IMR-90 (cell line): Measurements from ENCODE around the gene ZNF621. TPM values are rescaled to one million over a fixed set of nuclear protein-coding genes. Genes with fewer than 3 reads are reported as not detected.

Experiments used
- ATAC-seq: fragments of 200-7000 bp; cut with Tn5 transposase; 2 replicates; pipeline ENCODE4 v1.9.1; 2020; ENCODE audit warnings: low read depth, mild to moderate bottlenecking, moderate library complexity
- BruUV-seq: library from RNA; stranded (reverse); fragments of 400-500 nt; replicated peaks from 2 replicates; lab custom pipeline; 2021; lab: Mats Ljungman, UMichigan
- CTCF ChIA-PET: fragments of 300-600 bp; formaldehyde crosslinking; extraction: SDS; loops from one replicate; lab custom pipeline; 2021; ENCODE audit warnings: antibody characterized with exemption; lab: Yijun Ruan, JAX
- POLR2A ChIA-PET: fragments of 300-600 bp; sonication (Branson Sonifier 250); formaldehyde crosslinking; loops from one replicate; lab custom pipeline; 2022; ENCODE audit warnings: antibody characterized with exemption; ENCODE audit not compliant: unreplicated experiment; lab: Charles Lee
- DNase-seq: peaks from one replicate; pipeline ENCODE4 v3.0.0; 2013
- H2AFZ ChIP-seq: replicated peaks from 2 replicates; pipeline ENCODE3; 2013; ENCODE audit warnings: low read length, mild to moderate bottlenecking; ENCODE audit not compliant: poor library complexity
- H2AK5ac ChIP-seq: 2 replicates; pipeline ENCODE4 v1.6.1; 2013; ENCODE audit warnings: low read depth, low read length, inconsistent platforms
- H2AK9ac ChIP-seq: replicated peaks from 2 replicates; pipeline ENCODE3; 2013; ENCODE audit warnings: mild to moderate bottlenecking, low read depth, low read length, moderate library complexity; ENCODE audit not compliant: poor library complexity
- H2BK120ac ChIP-seq: 2 replicates; pipeline ENCODE4 v1.6.1; 2013; ENCODE audit warnings: low read depth, low read length, inconsistent platforms
- H2BK15ac ChIP-seq: 3 replicates; pipeline ENCODE4 v1.6.1; 2013; ENCODE audit warnings: low read depth, low read length, inconsistent platforms
- H2BK20ac ChIP-seq: 2 replicates; pipeline ENCODE4 v1.6.1; 2013; ENCODE audit warnings: low read depth, mild to moderate bottlenecking, inconsistent platforms, low read length, moderate library complexity
- H2BK5ac ChIP-seq: 2 replicates; pipeline ENCODE4 v1.6.1; 2013; ENCODE audit warnings: mild to moderate bottlenecking, low read depth, low read length, inconsistent platforms; ENCODE audit not compliant: poor library complexity, severe bottlenecking
- H3K14ac ChIP-seq: replicated peaks from 2 replicates; pipeline ENCODE4 v1.6.1; 2013; ENCODE audit warnings: low read depth, low read length, inconsistent platforms
- H3K18ac ChIP-seq: 2 replicates; pipeline ENCODE4 v1.6.1; 2013; ENCODE audit warnings: low read depth, low read length, control low read depth
- H3K23ac ChIP-seq: 2 replicates; pipeline ENCODE4 v1.6.1; 2013; ENCODE audit warnings: low read depth, low read length, inconsistent platforms
- H3K27ac ChIP-seq: 2 replicates; pipeline ENCODE4 v1.5.1; 2013; ENCODE audit warnings: mild to moderate bottlenecking, control low read depth, low read length; ENCODE audit not compliant: insufficient read depth
- H3K27me3 ChIP-seq: 2 replicates; pipeline ENCODE4 v1.6.1; 2013; ENCODE audit warnings: low read length; ENCODE audit not compliant: control insufficient read depth, insufficient read depth
- H3K36me3 ChIP-seq: 2 replicates; pipeline ENCODE4 v1.6.1; 2013; ENCODE audit warnings: low read length, mixed read lengths; ENCODE audit not compliant: control insufficient read depth, insufficient read depth
- H3K4ac ChIP-seq: 2 replicates; pipeline ENCODE4 v1.6.1; 2013; ENCODE audit warnings: low read depth, low read length, inconsistent platforms
- H3K4me1 ChIP-seq: 2 replicates; pipeline ENCODE4 v1.6.1; 2013; ENCODE audit warnings: low read length, mixed read lengths; ENCODE audit not compliant: control insufficient read depth, insufficient read depth
- H3K4me2 ChIP-seq: 2 replicates; pipeline ENCODE4 v1.6.1; 2013; ENCODE audit warnings: low read depth, mild to moderate bottlenecking, control low read depth, low read length, moderate library complexity
- H3K4me3 ChIP-seq: 2 replicates; pipeline ENCODE4 v1.5.1; 2013; ENCODE audit warnings: low read depth, mild to moderate bottlenecking, control low read depth, low read length, moderate library complexity; ENCODE audit not compliant: insufficient read depth
- H3K56ac ChIP-seq: 2 replicates; pipeline ENCODE4 v1.6.1; 2013; ENCODE audit warnings: low read length, inconsistent platforms; ENCODE audit not compliant: insufficient read depth; ENCODE audit errors: extremely low read depth
- H3K79me1 ChIP-seq, 2 experiments: 2 replicates each; pipeline ENCODE4 v1.6.1; 2013; ENCODE audit warnings: low read length in 2 of 2, inconsistent platforms in 1 of 2, low read depth in 1 of 2
- H3K9ac ChIP-seq: 2 replicates; pipeline ENCODE4 v1.6.1; 2013; ENCODE audit warnings: low read depth, low read length, control low read depth
- H3K9me1 ChIP-seq: 2 replicates; pipeline ENCODE4 v1.6.1; 2013; ENCODE audit warnings: low read length, inconsistent platforms; ENCODE audit not compliant: insufficient read depth
- H3K9me3 ChIP-seq: 2 replicates; pipeline ENCODE4 v1.6.1; 2013; ENCODE audit warnings: low read length; ENCODE audit not compliant: control insufficient read depth, insufficient read depth
- H4K20me1 ChIP-seq: 2 replicates; pipeline ENCODE4 v1.6.1; 2013; ENCODE audit warnings: low read length, inconsistent platforms; ENCODE audit not compliant: insufficient read depth
- H4K5ac ChIP-seq: 2 replicates; pipeline ENCODE4 v1.6.1; 2013; ENCODE audit warnings: mild to moderate bottlenecking, low read depth, low read length, control low read depth
- H4K8ac ChIP-seq, 2 experiments: 2 replicates each; pipeline ENCODE4 v1.6.1; 2013; ENCODE audit warnings: low read depth in 2 of 2, low read length in 2 of 2, control low read depth in 1 of 2, inconsistent platforms in 1 of 2
- H4K91ac ChIP-seq: 2 replicates; pipeline ENCODE4 v1.6.1; 2013; ENCODE audit warnings: low read depth, low read length, inconsistent platforms; ENCODE audit not compliant: insufficient read depth
- BHLHE40 ChIP-seq: fragments of 150-350 bp; IDR thresholded peaks from 2 replicates; pipeline ENCODE4 v1.6.1; 2016; ENCODE audit warnings: mild to moderate bottlenecking, low read depth, low read length
- CTCF ChIP-seq: conservative IDR thresholded peaks from 2 replicates; pipeline ENCODE4 v1.5.1; 2012; ENCODE audit warnings: mild to moderate bottlenecking, low read depth, low read length, improper control_type of control experiment
- FOS ChIP-seq: fragments of 150-350 bp; IDR thresholded peaks from 2 replicates; pipeline ENCODE4 v1.6.1; 2016; ENCODE audit warnings: low read depth, low read length
- MAFK ChIP-seq: IDR thresholded peaks from 2 replicates; pipeline ENCODE4 v1.6.1; 2012; ENCODE audit warnings: low read depth, low read length, improper control_type of control experiment
- MAZ ChIP-seq: IDR thresholded peaks from 2 replicates; pipeline ENCODE4 v1.6.1; 2012; ENCODE audit warnings: low read depth, mild to moderate bottlenecking, low read length, improper control_type of control experiment, moderate library complexity, borderline replicate concordance
- MXI1 ChIP-seq: IDR thresholded peaks from 2 replicates; pipeline ENCODE4 v1.6.1; 2012; ENCODE audit warnings: low read depth, mild to moderate bottlenecking, low read length, moderate library complexity, borderline replicate concordance
- NFE2L2 ChIP-seq: fragments of 150-350 bp; IDR thresholded peaks from 2 replicates; pipeline ENCODE4 v1.6.1; 2016; ENCODE audit warnings: low read depth, mild to moderate bottlenecking, low read length
- POLR2A ChIP-seq: IDR thresholded peaks from 2 replicates; pipeline ENCODE4 v1.6.1; 2012; ENCODE audit warnings: mild to moderate bottlenecking, low read depth, low read length
- RAD21 ChIP-seq: IDR thresholded peaks from 2 replicates; pipeline ENCODE4 v1.6.1; 2012; ENCODE audit warnings: low read length, improper control_type of control experiment
- RCOR1 ChIP-seq: IDR thresholded peaks from 2 replicates; pipeline ENCODE4 v1.6.1; 2012; ENCODE audit warnings: mild to moderate bottlenecking, low read length, improper control_type of control experiment; ENCODE audit not compliant: insufficient replicate concordance
- RFX5 ChIP-seq: IDR thresholded peaks from 2 replicates; pipeline ENCODE4 v1.8.0; 2012; ENCODE audit warnings: low read depth, mild to moderate bottlenecking, low read length, moderate library complexity
- SMC3 ChIP-seq: fragments of 150-350 bp; IDR thresholded peaks from 2 replicates; pipeline ENCODE4 v1.6.1; 2016; ENCODE audit warnings: low read depth, mild to moderate bottlenecking, antibody characterized with exemption, low read length, moderate library complexity
- USF2 ChIP-seq: fragments of 150-350 bp; IDR thresholded peaks from 2 replicates; pipeline ENCODE4 v1.6.1; 2017; ENCODE audit warnings: mild to moderate bottlenecking, antibody characterized with exemption, low read length, low read depth
- WGBS, 2 experiments: methylation state at CpG; one replicate each; pipeline versions ENCODE4 v1.1.5 to v1.1.7; 2013; ENCODE audit warnings: missing lambda C conversion rate in 2 of 2; ENCODE audit not compliant: insufficient read length in 1 of 2; ENCODE audit errors: extremely low coverage in 2 of 2; 5-methylcytosine and 5-hydroxymethylcytosine counted together
- dilution Hi-C: fragments of 300-500 bp; cut with HindIII; formaldehyde crosslinking; loops from one replicate; pipeline ENCODE4 v1.14.3; 2018; ENCODE audit warnings: low sequenced_read_pairs; ENCODE audit not compliant: unreplicated experiment
- in situ Hi-C: fragments of 300-500 bp; cut with MboI; formaldehyde crosslinking; loops from 3 replicates; pipeline ENCODE4 v1.14.3; 2019; ENCODE audit warnings: low sequenced_read_pairs, inconsistent platforms, mixed read lengths
- intact Hi-C: fragments of 100-400 bp; cut with micrococcal nuclease; formaldehyde crosslinking; loops from 2 replicates; pipeline ENCODE4 v1.10.0; 2022
- polyA plus RNA-seq, 3 experiments: library from polyadenylated mRNA; depleted of rRNA; stranded (reverse); fragments of >200 nt; gene quantifications; 2 replicates each; pipeline ENCODE4 v1.2.3, GENCODE V29; 2012; ENCODE audit warnings: low replicate concordance in 1 of 3
- total RNA-seq: library from RNA; depleted of rRNA; stranded (reverse); fragments of >200 nt; gene quantifications from 2 replicates; pipeline ENCODE4 v1.2.3, GENCODE V29; 2012
- TF ChIP-seq, protein P1 (sequence below): fragments of 150-350 bp; IDR thresholded peaks from 2 replicates; pipeline ENCODE4 v1.6.1; 2016; ENCODE audit warnings: low read depth, mild to moderate bottlenecking, low read length, moderate library complexity, borderline replicate concordance

The ZNF621 gene
- total and polyA plus RNA-seq, 2 of the 4 experiments (the other 2 are of a cell fraction) = 7.3 to 8.3 TPM

- intact Hi-C loops = no loop called here
- TF ChIP-seq POLR2A (no peak), FOS (no peak), RFX5 (no peak), RCOR1 (no peak), NFE2L2 (no peak), MAZ (no peak), CTCF (no peak), MAFK (no peak), SMC3 (no peak), BHLHE40 (no peak), USF2 (no peak), RAD21 (no peak), MXI1 (no peak)
- TF ChIP-seq, protein P1, sequence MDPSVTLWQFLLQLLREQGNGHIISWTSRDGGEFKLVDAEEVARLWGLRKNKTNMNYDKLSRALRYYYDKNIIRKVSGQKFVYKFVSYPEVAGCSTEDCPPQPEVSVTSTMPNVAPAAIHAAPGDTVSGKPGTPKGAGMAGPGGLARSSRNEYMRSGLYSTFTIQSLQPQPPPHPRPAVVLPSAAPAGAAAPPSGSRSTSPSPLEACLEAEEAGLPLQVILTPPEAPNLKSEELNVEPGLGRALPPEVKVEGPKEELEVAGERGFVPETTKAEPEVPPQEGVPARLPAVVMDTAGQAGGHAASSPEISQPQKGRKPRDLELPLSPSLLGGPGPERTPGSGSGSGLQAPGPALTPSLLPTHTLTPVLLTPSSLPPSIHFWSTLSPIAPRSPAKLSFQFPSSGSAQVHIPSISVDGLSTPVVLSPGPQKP = no peak
- H3K9me3 ChIP-seq = no peaks in the 10 kb centered on the region; the same call in 1 of the 2 replicates
- H2AK9ac ChIP-seq = no peak overlapping the region
- H4K5ac ChIP-seq = no peak overlapping the region
- no peak overlapping the region for H3K4ac ChIP-seq
- H3K18ac ChIP-seq = no peak overlapping the region
- no peaks in the 10 kb centered on the region for H3K9me1 ChIP-seq
- H2AK5ac ChIP-seq = no peak overlapping the region
- no peak overlapping the region for H4K8ac ChIP-seq
- no peak overlapping the region for H3K23ac ChIP-seq
- no peak overlapping the region for H2BK15ac ChIP-seq
- no peak overlapping the region for H3K56ac ChIP-seq
- no peak overlapping the region for H3K9ac ChIP-seq
- no peak overlapping the region for H3K14ac ChIP-seq
- H2BK5ac ChIP-seq = no peak overlapping the region
- no peaks in the 10 kb centered on the region for H3K4me1 ChIP-seq
- H3K4me3 ChIP-seq = no peak overlapping the region
- no peak overlapping the region for H3K4me2 ChIP-seq
- H3K79me1 ChIP-seq = no peaks in the 10 kb centered on the region
- dilution Hi-C loops = no loop called here
- in situ Hi-C loops = no loop called here
- H4K20me1 ChIP-seq = no peaks in the 10 kb centered on the region
- H2AFZ ChIP-seq = no peak overlapping the region
- DNase-seq = peak; percentile 70
- peak; percentile 97 for ATAC-seq
- H3K27me3 ChIP-seq = no peaks in the 10 kb centered on the region
- ChIA-PET POLR2A (no interaction called here), CTCF (no interaction called here)
- no peak overlapping the region for H4K91ac ChIP-seq
- H3K27ac ChIP-seq = no peak overlapping the region
- no TSS peak for BruUV-seq
- H3K36me3 ChIP-seq = no peaks in the 10 kb centered on the region
- no CpG with 5 or more reads among the region's 1 CpG for WGBS, 2 experiments
- H2BK120ac ChIP-seq = no peak overlapping the region
- no peak overlapping the region for H2BK20ac ChIP-seq
Measured at GRCh38 chr3:40546816-40547215, 22.1 kb downstream of the ZNF621 start.
